ENCODE data around the gene RPA1. TPM values are rescaled to one million over a fixed set of nuclear protein-coding genes. Genes with fewer than 3 reads are reported as not detected.
A peak's percentile ranks its signal among the peaks of the same experiment; 100 is the strongest.

Gene RPA1
- total and polyA plus RNA-seq, 2 of the 8 experiments (the other 6 are each of a cell fraction or from before 2014, with no cell fraction given) = 79.1 to 194 TPM

DNA sequence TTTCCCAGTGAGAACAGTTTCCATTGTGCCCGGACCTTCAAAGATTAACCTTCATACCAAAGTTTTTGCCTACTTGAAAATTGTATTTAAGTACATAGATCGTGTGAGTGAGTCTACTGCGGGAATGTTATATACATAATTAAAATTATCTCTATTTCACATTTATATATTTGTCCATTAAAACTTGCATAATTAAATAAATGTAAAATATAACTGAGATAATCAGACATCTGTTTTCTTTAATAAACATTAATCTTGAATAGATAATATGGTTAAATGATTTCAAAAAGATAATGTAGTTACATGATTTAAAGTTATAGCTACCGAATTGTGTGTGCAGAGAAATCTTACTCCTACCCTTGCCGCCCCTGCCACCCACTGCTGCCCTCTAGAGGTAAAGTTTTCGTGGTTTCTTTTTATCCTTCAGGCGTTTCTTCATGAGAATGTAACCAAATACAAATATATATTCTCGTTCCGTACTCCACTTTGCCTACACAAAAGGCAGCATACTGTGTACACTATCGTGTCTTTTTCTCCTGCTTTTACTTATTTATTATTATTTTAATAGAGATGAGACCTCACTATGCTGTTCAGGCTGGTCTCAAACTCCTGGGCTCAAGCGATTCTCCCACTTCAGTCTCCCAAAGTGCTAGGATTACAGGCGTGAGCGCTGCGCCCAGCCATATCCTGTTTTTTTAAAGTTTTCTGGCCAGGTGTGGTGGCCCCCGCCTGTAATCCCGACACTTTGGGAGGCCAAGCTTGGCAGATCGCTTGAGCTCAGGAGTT lies 35.6 kb downstream of the RPA1 start:
- 73% methylated on average over 17 of the region's 17 CpGs; no CpG with 5 or more reads in 1 of the 2 experiments for WGBS, 2 experiments (ENCODE audit: extremely low coverage in 1 of 2, insufficient coverage in 1 of 2, insufficient read length in 1 of 2, insufficient replicate concordance in 2 of 2, low coverage in 1 of 2, low lambda C conversion rate in 2 of 2, missing lambda C conversion rate in 1 of 2)
- Histone ChIP-seq H3K36me3 (ENCODE audit: control insufficient read depth in 2 of 4, insufficient read depth in 4 of 4, low read length in 3 of 4) (peaks cover 0 to 11% (median 1%) of the 10 kb centered on the region in 4 experiments; a peak in 4 of 8 replicates), H2BK5ac (ENCODE audit: low read depth, low read length) (no peak overlapping the region), H4K20me1 (replicated peaks in 1 of 2; ENCODE audit: control insufficient read depth in 1 of 2, insufficient read depth in 2 of 2, low read length in 2 of 2) (peaks cover 2 to 5% of the 10 kb centered on the region in 2 experiments), H3K79me2 (ENCODE audit: control insufficient read depth in 1 of 2, insufficient read depth in 2 of 2, low read length in 2 of 2) (0 out of 4 replicates have a peak, but pooled peaks cover 2 to 4% of the 10 kb centered on the region in 2 experiments), H3K27me3 (replicated peaks in 1 of 4; ENCODE audit: control insufficient read depth in 3 of 4, extremely low read depth in 1 of 4, insufficient read depth in 3 of 4, low read length in 3 of 4) (no peaks in the 10 kb centered on the region), H2AFZ (ENCODE audit: low read length) (no peak overlapping the region), H3K9me3 (ENCODE audit: insufficient read depth in 2 of 2, low read depth in 1 of 2, low read length in 1 of 2) (no peaks in the 10 kb centered on the region), H3K79me1 (ENCODE audit: low read depth, low read length) (peaks cover 7% of the 10 kb centered on the region), H3K4me2 (ENCODE audit: insufficient read depth in 1 of 2, low read depth in 2 of 2, low read length in 2 of 2) (no peak overlapping the region), H2BK12ac (ENCODE audit: low read depth, low read length) (no peak overlapping the region), H3K4ac (replicated peaks; ENCODE audit: insufficient read length, low read depth, low read length) (no peak overlapping the region), H3K9ac (replicated peaks in 1 of 4; ENCODE audit: extremely low read depth in 1 of 4, low read depth in 3 of 4, low read length in 3 of 4) (no peak overlapping the region), H3K23me2 (ENCODE audit: low read depth, low read length) (no peaks in the 10 kb centered on the region), H3K4me1 (replicated peaks in 1 of 4; ENCODE audit: control insufficient read depth in 3 of 4, insufficient read depth in 4 of 4, low read length in 3 of 4) (no peaks in the 10 kb centered on the region), H3K27ac (ENCODE audit: low read depth, low read length) (no peak overlapping the region), H2BK15ac (ENCODE audit: low read length) (no peak overlapping the region), H4K5ac (ENCODE audit: insufficient read length, low read depth, low read length) (no peak overlapping the region), H3K14ac (ENCODE audit: insufficient read length) (no peak overlapping the region), H4K91ac (replicated peaks; ENCODE audit: insufficient read length, low read length) (no peak overlapping the region), H3K23ac (ENCODE audit: insufficient read length) (no peak overlapping the region), H3K56ac (replicated peaks; ENCODE audit: insufficient read length, low read depth, low read length) (no peak overlapping the region), H3K18ac (ENCODE audit: extremely low read depth, low read length) (no peak overlapping the region), H4K8ac (ENCODE audit: extremely low read depth, insufficient read depth, low read length) (no peak overlapping the region; the same call in 1 of the 2 replicates), H3K4me3 (ENCODE audit: extremely low read depth in 1 of 4, insufficient read depth in 2 of 4, low read depth in 3 of 4, low read length in 4 of 4) (no peak overlapping the region), H2AK5ac (ENCODE audit: low read depth, low read length) (no peak overlapping the region), H2BK120ac (replicated peaks; ENCODE audit: low read depth, low read length) (no peak overlapping the region), H2BK20ac (ENCODE audit: low read length) (no peak overlapping the region)
- peak; percentile 19 for FAIRE-seq
- peak in 1 of 2 experiments; percentile 60 for DNase-seq (ENCODE audit: low read depth in 1 of 2, low spot score in 2 of 2)
- ChIA-PET POLR2A (ENCODE audit: partially characterized antibody) (interaction anchor here (1.1 kb wide), 1 partner anchor 148 kb away, joined by 3 read pairs; no protein-coding TSS in a partner anchor), CTCF (ENCODE audit: partially characterized antibody) (interaction anchor here (0.6 to 2.9 kb wide), 21 partner anchors 9 to 411 kb away, joined by 3 to 18 read pairs (median 4); partner anchors contain the start of gene RILP)
- no peak for TF ChIP-seq BCL11A (IDR thresholded peaks at IDR 0.05; ENCODE audit: low read depth in 2 of 2, low read length in 2 of 2)
- peak; percentile 41 to 45 for TF ChIP-seq RAD21 (IDR thresholded peaks at IDR 0.05 in 1 of 2, conservative IDR thresholded peaks at IDR 0.05 in 1 of 2; ENCODE audit: low read depth in 2 of 2, low read length in 2 of 2)
- TF ChIP-seq SIN3A (conservative IDR thresholded peaks at IDR 0.05 in 1 of 2, IDR thresholded peaks at IDR 0.05 in 1 of 2; ENCODE audit: low read depth in 1 of 2, low read length in 2 of 2) = no peak
- TF ChIP-seq PHF8 (conservative IDR thresholded peaks at IDR 0.05; ENCODE audit: low read depth, low read length) = no peak
- TF ChIP-seq BRCA1 (IDR thresholded peaks at IDR 0.05; ENCODE audit: low read depth, low read length) = no peak
- no peak for TF ChIP-seq CHD1 (IDR thresholded peaks at IDR 0.05; ENCODE audit: low read depth, low read length)
- TF ChIP-seq TBP (IDR thresholded peaks at IDR 0.05; ENCODE audit: low read depth, low read length) = no peak
- TF ChIP-seq CTCF (IDR thresholded peaks at IDR 0.05; ENCODE audit: control extremely low read depth in 1 of 3, insufficient read depth in 1 of 3, low read depth in 1 of 3, low read length in 3 of 3) = peak; percentile 48 to 56 (median 49)
- no peak for TF ChIP-seq ASH2L (IDR thresholded peaks at IDR 0.05; ENCODE audit: low read length)

Data from H1 (cell line).